Heart right ventricle (tissue), 16 donors: ENCODE data around the gene GNGT2. TPM values are rescaled to one million over a fixed set of nuclear protein-coding genes. Genes with fewer than 3 reads are reported as not detected.

Source experiments
- ATAC-seq, 8 donors: fragments of 200-7000 bp; cut with Tn5 transposase; one replicate each; pipeline ENCODE4 v1.9.1; 2020; ENCODE audit warnings: mild to moderate bottlenecking in 8 of 8, moderate library complexity in 8 of 8, moderate number of reproducible peaks in 1 of 8
- DNase-seq, 2 donors: peaks; one replicate each; pipeline ENCODE4 v3.0.0-alpha.2; 2020
- H3K27ac ChIP-seq, 10 donors: fragments of 200-600 bp; sonication (generic) in 2 of 10; one replicate each; pipeline versions ENCODE4 v1.5.0 to v1.8.0; 2020 to 2022; ENCODE audit warnings: mild to moderate bottlenecking in 3 of 10
- H3K27me3 ChIP-seq, 7 donors: fragments of 200-600 bp; one replicate each; pipeline ENCODE4 v1.8.0; 2021 to 2022; ENCODE audit warnings: mild to moderate bottlenecking in 2 of 7
- H3K36me3 ChIP-seq, 9 donors: fragments of 200-600 bp; sonication (generic) in 1 of 9; one replicate each; pipeline versions ENCODE4 v1.5.0 to v1.8.0; 2020 to 2022; ENCODE audit warnings: mild to moderate bottlenecking in 2 of 9
- H3K4me1 ChIP-seq, 9 donors: fragments of 200-600 bp; sonication (generic) in 1 of 9; one replicate each; pipeline versions ENCODE4 v1.5.0 to v1.8.0; 2020 to 2022; ENCODE audit warnings: mild to moderate bottlenecking in 4 of 9
- H3K4me3 ChIP-seq, 10 donors: fragments of 200-600 bp; sonication (generic) in 2 of 10; one replicate each; pipeline versions ENCODE4 v1.5.0 to v1.8.0; 2020 to 2022; ENCODE audit warnings: mild to moderate bottlenecking in 7 of 10, moderate library complexity in 2 of 10
- H3K9me3 ChIP-seq, 11 donors: fragments of 200-600 bp in 10 of 11; sonication (generic) in 2 of 11; one replicate each; pipeline versions ENCODE4 v1.5.0 to v1.8.0; 2013 to 2022; ENCODE audit warnings: mild to moderate bottlenecking in 2 of 11, control low read depth in 1 of 11, moderate library complexity in 1 of 11
- WGBS, 2 donors: extraction: QIAGEN DNeasy Blood & Tissue Kit; methylation state at CpG; one replicate each; pipeline ENCODE4 v1.1.7; 2013; ENCODE audit warnings: inconsistent platforms in 1 of 2; 5-methylcytosine and 5-hydroxymethylcytosine counted together
- intact Hi-C, 10 donors: fragments of 100-400 bp; cut with DNase I; formaldehyde crosslinking; loops; one replicate each; pipeline versions ENCODE4 v1.11.1 to v1.14.2; 2022
- polyA plus RNA-seq, 2 donors: library from polyadenylated mRNA; stranded (reverse); fragments of 200-250 nt; gene quantifications; one replicate each; pipeline ENCODE4 v1.2.3, GENCODE V29; 2013
- total RNA-seq, 10 donors: library from RNA; stranded (reverse); fragmentation: NEBNext Ultra II Directional in 3 of 10; extraction: Animal tissue kit (Norgen Biotek cat#: 25700) in 3 of 10; gene quantifications; one replicate each; pipeline versions ENCODE4 v1.2.1 to v1.2.4, GENCODE V29; 2021 to 2023
- TF ChIP-seq, protein P1 (sequence below), 9 donors: fragments of 200-600 bp; sonication (generic) in 2 of 9; IDR thresholded peaks; one replicate each; pipeline versions ENCODE4 v1.5.0 to v1.8.0; 2021 to 2022; ENCODE audit warnings: antibody characterized with exemption in 9 of 9, mild to moderate bottlenecking in 5 of 9, moderate library complexity in 1 of 9
- donor health status: Arrhythmogenic right ventricular cardiomyopathy.
- donor health status: ischemic (EF 13 %, LVEDD 7.1; RV severe dilation, severe dysfunction).
- donor health status: healthy with polysubstance abuse.
- donor health status: DM: no; HTN: yes; CAD: no.
- donor health status: DM: no; HTN: no; CAD: no.
- donor health status: ischemic (EF 25% LVEDD 6.9; RV normal size, moderate dysfunction).
- donor health status: ischemic (EF 25% LVEDD 5.7; RV mildly dilated, moderate dysfunction).
- donor health status: healthy.
- donor health status: DM: yes; HTN: yes; CAD: no.
- donor health status: Ischemic cardiomyopathy.
- donor health status: ischemic (EF 35%, LVEDD 5.7; RV mildly dilated, moderate dysfunction).
- donor health status: nonischemic (EF 11% LVEDD 7.7; RV severe dilation, severe dysfunction).
- donor health status: DM: yes; HTN: yes; CAD: no.
- donor health status: PGD.
- donor health status: ischemic (EF 29% LVEDD 5.4; RV normal size, mild dysfunction).
- donor health status: nonischemic (EF 23%, LVEDD 6.1; RV moderate dilation, normal function).

Gene GNGT2
- total and polyA plus RNA-seq, 12 donors, result 0.32 to 4.6 (median 1.7) TPM; not detected in 1

DNA sequence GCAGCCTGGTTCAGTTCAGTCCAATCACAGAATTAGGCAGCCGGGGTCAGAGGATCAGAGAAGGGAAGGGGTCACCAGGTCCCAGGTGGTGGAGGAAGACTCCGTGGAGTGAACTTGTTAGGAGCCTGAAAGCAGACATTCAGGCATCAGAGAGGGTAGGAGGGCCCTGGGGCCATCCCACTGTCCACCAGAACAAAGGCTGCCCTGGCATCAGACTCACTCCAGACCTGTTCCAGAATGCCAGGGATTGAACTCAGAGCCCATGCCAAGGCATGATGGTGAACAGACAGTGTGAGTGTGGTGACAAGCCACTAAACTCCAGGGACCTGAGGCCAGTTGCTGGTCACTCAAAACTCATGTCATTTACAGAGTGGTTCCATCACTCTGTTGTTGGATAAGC is 40.2 kb downstream of the GNGT2 start:
- peaks cover 0 to 70% (median 53%) of the 10 kb centered on the region in 7 donors for H3K27me3 ChIP-seq
- H3K4me3 ChIP-seq, result no peak overlapping the region
- WGBS, 2 donors, result 49 to 73% methylated on average over 2 of the region's 2 CpGs
- no peak overlapping the region for H3K27ac ChIP-seq
- ATAC-seq, result no peak
- H3K4me1 ChIP-seq, result no peaks in the 10 kb centered on the region
- TF ChIP-seq, protein P1, sequence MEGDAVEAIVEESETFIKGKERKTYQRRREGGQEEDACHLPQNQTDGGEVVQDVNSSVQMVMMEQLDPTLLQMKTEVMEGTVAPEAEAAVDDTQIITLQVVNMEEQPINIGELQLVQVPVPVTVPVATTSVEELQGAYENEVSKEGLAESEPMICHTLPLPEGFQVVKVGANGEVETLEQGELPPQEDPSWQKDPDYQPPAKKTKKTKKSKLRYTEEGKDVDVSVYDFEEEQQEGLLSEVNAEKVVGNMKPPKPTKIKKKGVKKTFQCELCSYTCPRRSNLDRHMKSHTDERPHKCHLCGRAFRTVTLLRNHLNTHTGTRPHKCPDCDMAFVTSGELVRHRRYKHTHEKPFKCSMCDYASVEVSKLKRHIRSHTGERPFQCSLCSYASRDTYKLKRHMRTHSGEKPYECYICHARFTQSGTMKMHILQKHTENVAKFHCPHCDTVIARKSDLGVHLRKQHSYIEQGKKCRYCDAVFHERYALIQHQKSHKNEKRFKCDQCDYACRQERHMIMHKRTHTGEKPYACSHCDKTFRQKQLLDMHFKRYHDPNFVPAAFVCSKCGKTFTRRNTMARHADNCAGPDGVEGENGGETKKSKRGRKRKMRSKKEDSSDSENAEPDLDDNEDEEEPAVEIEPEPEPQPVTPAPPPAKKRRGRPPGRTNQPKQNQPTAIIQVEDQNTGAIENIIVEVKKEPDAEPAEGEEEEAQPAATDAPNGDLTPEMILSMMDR (IDR thresholded peaks at IDR 0.05), result no peak
- no peak for DNase-seq
- H3K36me3 ChIP-seq, result no peaks in the 10 kb centered on the region
- intact Hi-C loops, result loop anchor here in 2 of 10 donors (10.0 kb wide), 2 partner anchors 55 to 225 kb away; no protein-coding TSS in a partner anchor
- H3K9me3 ChIP-seq, result peaks cover 0 to 21% (median 7%) of the 10 kb centered on the region in 11 donors

DNA sequence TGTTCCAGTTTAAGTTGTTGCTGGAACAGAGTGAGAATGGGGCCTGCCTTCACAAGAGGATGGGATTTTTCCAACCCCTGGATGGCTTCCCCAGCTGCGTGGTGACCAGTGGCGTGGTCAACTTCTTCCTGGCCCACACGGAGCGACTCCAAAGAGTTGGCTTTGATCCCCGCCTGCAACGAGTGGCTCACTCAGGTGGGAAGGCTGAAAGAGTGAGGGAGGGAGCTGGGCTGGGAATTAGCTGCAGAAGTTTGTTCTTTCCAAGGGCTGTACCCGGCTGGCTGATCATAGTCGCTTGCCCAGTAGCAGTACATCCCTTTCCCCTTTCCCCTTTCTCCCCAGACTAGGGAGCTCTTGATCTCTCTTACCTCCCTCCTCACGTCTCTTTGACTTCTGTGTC is 41.7 kb downstream of the GNGT2 start:
- peaks cover 0 to 6% (median 0%) of the 10 kb centered on the region in 11 donors for H3K9me3 ChIP-seq
- peaks cover 0 to 84% (median 61%) of the 10 kb centered on the region in 7 donors for H3K27me3 ChIP-seq
- WGBS, 2 donors, result 65 to 72% methylated on average over 9 of the region's 9 CpGs
- no peak overlapping the region for H3K27ac ChIP-seq
- no peak overlapping the region for H3K4me3 ChIP-seq
- DNase-seq (no peak), ATAC-seq (no peak)
- no peaks in the 10 kb centered on the region for H3K36me3 ChIP-seq
- no peaks in the 10 kb centered on the region for H3K4me1 ChIP-seq
- intact Hi-C loops, result no loop called here
- TF ChIP-seq, protein P1 (IDR thresholded peaks at IDR 0.05), result no peak

DNA sequence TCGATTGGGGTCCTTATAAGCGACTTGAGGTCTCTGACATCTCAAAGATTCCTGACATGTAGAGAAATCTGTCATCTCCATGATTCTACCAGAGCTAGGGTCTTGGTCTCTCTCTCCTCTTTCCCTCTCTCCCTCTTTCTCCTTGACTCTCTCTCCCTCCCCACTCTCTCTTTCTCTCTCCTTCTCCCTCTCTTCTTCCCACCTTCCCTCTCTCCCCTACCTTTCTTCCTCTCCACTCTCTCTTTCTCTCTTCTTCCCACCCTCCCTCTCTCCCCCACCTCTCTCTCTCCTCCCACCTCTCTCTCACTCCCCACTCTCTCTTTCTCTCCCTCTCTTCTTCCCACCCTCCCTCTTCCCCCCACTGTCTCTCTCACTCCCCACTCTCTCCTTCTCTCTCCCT is 45.2 kb downstream of the GNGT2 start:
- ATAC-seq, result no peak
- Histone ChIP-seq H3K4me1 (no peaks in the 10 kb centered on the region), H3K4me3 (no peak overlapping the region), H3K9me3 (no peaks in the 10 kb centered on the region), H3K27ac (no peak overlapping the region), H3K27me3 (peaks cover 0 to 76% (median 65%) of the 10 kb centered on the region in 7 donors), H3K36me3 (no peaks in the 10 kb centered on the region)
- no peak for DNase-seq
- intact Hi-C loops, result no loop called here
- TF ChIP-seq, protein P1 (IDR thresholded peaks at IDR 0.05), result no peak
- WGBS, 2 donors, result 80 to 84% methylated on average over 2 of the region's 2 CpGs

DNA sequence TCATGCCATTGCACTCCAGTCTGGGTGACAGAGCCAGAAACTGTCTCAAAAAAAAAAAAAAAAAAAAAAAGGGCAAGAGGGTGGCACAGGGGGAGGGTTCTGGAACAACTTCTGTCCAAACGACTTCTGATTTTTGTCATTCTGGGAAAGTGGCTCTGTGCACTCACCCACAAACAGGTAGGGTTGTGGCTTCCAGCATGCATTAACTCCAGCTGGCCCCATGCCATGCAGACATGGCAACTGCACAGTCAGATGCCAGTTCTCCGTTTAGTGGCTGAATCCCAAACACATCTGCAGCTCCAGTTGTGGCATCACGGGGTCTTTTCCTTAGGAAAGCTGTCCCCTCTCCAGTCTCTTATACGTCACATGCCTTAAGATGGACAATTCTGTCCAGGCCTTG is 47.5 kb downstream of the GNGT2 start:
- no peak overlapping the region for H3K4me3 ChIP-seq
- no peak for ATAC-seq
- no peaks in the 10 kb centered on the region for H3K4me1 ChIP-seq
- H3K27ac ChIP-seq, result no peak overlapping the region
- WGBS, 2 donors, result 72 to 79% methylated on average over 4 of the region's 4 CpGs
- peaks cover 0 to 75% (median 64%) of the 10 kb centered on the region in 7 donors for H3K27me3 ChIP-seq
- H3K9me3 ChIP-seq, result no peaks in the 10 kb centered on the region
- H3K36me3 ChIP-seq, result no peaks in the 10 kb centered on the region
- intact Hi-C loops, result no loop called here
- TF ChIP-seq, protein P1 (IDR thresholded peaks at IDR 0.05), result no peak
- DNase-seq, result no peak
